ENCODE measurements around the gene ADAMTS12.

ADAMTS12 gene

GRCh38 chr5:33795496-33795895 is 96.3 kb downstream of the ADAMTS12 start:
- Histone ChIP-seq H3K9ac (ENCODE audit: low read depth, low read length) (no peak overlapping the region), H3K27me3 (ENCODE audit: control insufficient read depth, insufficient read depth, low read length) (no peaks in the 10 kb centered on the region), H3K36me3 (ENCODE audit: insufficient read depth, low read length) (no peaks in the 10 kb centered on the region), H3K9me3 (replicated peaks; ENCODE audit: low read length) (no peaks in the 10 kb centered on the region), H3K4me1 (ENCODE audit: control insufficient read depth, insufficient read depth, low read length) (peaks cover 5% of the 10 kb centered on the region), H3K4me2 (ENCODE audit: low read length) (no peak overlapping the region), H3K4me3 (ENCODE audit: low read length) (no peak overlapping the region)

- H3K4me3 ChIP-seq (ENCODE audit: low read length) = no peak overlapping the region
- no peaks in the 10 kb centered on the region for H3K9me3 ChIP-seq (replicated peaks; ENCODE audit: low read length)
- H3K36me3 ChIP-seq (ENCODE audit: insufficient read depth, low read length) = no peaks in the 10 kb centered on the region
- no peak overlapping the region for H3K4me2 ChIP-seq (ENCODE audit: low read length)
- peaks cover 6% of the 10 kb centered on the region for H3K4me1 ChIP-seq (ENCODE audit: control insufficient read depth, insufficient read depth, low read length)
- no peaks in the 10 kb centered on the region for H3K27me3 ChIP-seq (ENCODE audit: control insufficient read depth, insufficient read depth, low read length)
- no peak overlapping the region for H3K9ac ChIP-seq (ENCODE audit: low read depth, low read length)
Measured at GRCh38 chr5:33794550-33795181, 97.1 kb downstream of the ADAMTS12 start.

GRCh38 chr5:33793836-33794549 is 97.8 kb downstream of the ADAMTS12 start:
- Histone ChIP-seq H3K27me3 (ENCODE audit: control insufficient read depth, insufficient read depth, low read length) (no peaks in the 10 kb centered on the region), H3K9me3 (replicated peaks; ENCODE audit: low read length) (no peaks in the 10 kb centered on the region), H3K9ac (ENCODE audit: low read depth, low read length) (no peak overlapping the region), H3K4me3 (ENCODE audit: low read length) (no peak overlapping the region), H3K4me2 (ENCODE audit: low read length) (no peak overlapping the region), H3K36me3 (ENCODE audit: insufficient read depth, low read length) (no peaks in the 10 kb centered on the region), H3K4me1 (ENCODE audit: control insufficient read depth, insufficient read depth, low read length) (peaks cover 12% of the 10 kb centered on the region)

GRCh38 chr5:33793276-33793675 is 98.5 kb downstream of the ADAMTS12 start:
- Histone ChIP-seq H3K4me1 (ENCODE audit: control insufficient read depth, insufficient read depth, low read length) (peaks cover 20% of the 10 kb centered on the region), H3K4me3 (ENCODE audit: low read length) (no peak overlapping the region), H3K9me3 (replicated peaks; ENCODE audit: low read length) (no peaks in the 10 kb centered on the region), H3K9ac (ENCODE audit: low read depth, low read length) (no peak overlapping the region), H3K27me3 (ENCODE audit: control insufficient read depth, insufficient read depth, low read length) (no peaks in the 10 kb centered on the region), H3K4me2 (ENCODE audit: low read length) (no peak overlapping the region), H3K36me3 (ENCODE audit: insufficient read depth, low read length) (no peaks in the 10 kb centered on the region)

- no peak overlapping the region for H3K9ac ChIP-seq (ENCODE audit: low read depth, low read length)
- H3K36me3 ChIP-seq (ENCODE audit: insufficient read depth, low read length) = no peaks in the 10 kb centered on the region
- no peaks in the 10 kb centered on the region for H3K9me3 ChIP-seq (replicated peaks; ENCODE audit: low read length)
Measured at GRCh38 chr5:33792559-33792958, 99.2 kb downstream of the ADAMTS12 start.

GRCh38 chr5:33789567-33789957 is 102.2 kb downstream of the ADAMTS12 start:
- no peaks in the 10 kb centered on the region for H3K27me3 ChIP-seq (ENCODE audit: control insufficient read depth, insufficient read depth, low read length)
- H3K9ac ChIP-seq (ENCODE audit: low read depth, low read length) = peak overlapping the region; percentile 75
- H3K4me2 ChIP-seq (ENCODE audit: low read length) = peak overlapping the region; percentile 52
- no peaks in the 10 kb centered on the region for H3K9me3 ChIP-seq (replicated peaks; ENCODE audit: low read length)
- no peaks in the 10 kb centered on the region for H3K36me3 ChIP-seq (ENCODE audit: insufficient read depth, low read length)
- peaks cover 18% of the 10 kb centered on the region for H3K4me1 ChIP-seq (ENCODE audit: control insufficient read depth, insufficient read depth, low read length)
- H3K4me3 ChIP-seq (ENCODE audit: low read length) = peak overlapping the region; percentile 37

More at GRCh38 chr5:33792559-33792958, 99.2 kb downstream of the ADAMTS12 start:
- Histone ChIP-seq H3K4me2 (ENCODE audit: low read length) (no peak overlapping the region), H3K27me3 (ENCODE audit: control insufficient read depth, insufficient read depth, low read length) (no peaks in the 10 kb centered on the region), H3K4me1 (ENCODE audit: control insufficient read depth, insufficient read depth, low read length) (peaks cover 22% of the 10 kb centered on the region), H3K4me3 (ENCODE audit: low read length) (no peak overlapping the region)

GRCh38 chr5:33788922-33789566 is 102.7 kb downstream of the ADAMTS12 start:
- H3K4me1 ChIP-seq (ENCODE audit: control insufficient read depth, insufficient read depth, low read length) = peaks cover 16% of the 10 kb centered on the region
- peak overlapping the region; percentile 52 for H3K4me2 ChIP-seq (ENCODE audit: low read length)
- peak overlapping the region; percentile 37 for H3K4me3 ChIP-seq (ENCODE audit: low read length)
- no peaks in the 10 kb centered on the region for H3K9me3 ChIP-seq (replicated peaks; ENCODE audit: low read length)
- H3K9ac ChIP-seq (ENCODE audit: low read depth, low read length) = peak overlapping the region; percentile 75
- no peaks in the 10 kb centered on the region for H3K36me3 ChIP-seq (ENCODE audit: insufficient read depth, low read length)
- no peaks in the 10 kb centered on the region for H3K27me3 ChIP-seq (ENCODE audit: control insufficient read depth, insufficient read depth, low read length)

DNA sequence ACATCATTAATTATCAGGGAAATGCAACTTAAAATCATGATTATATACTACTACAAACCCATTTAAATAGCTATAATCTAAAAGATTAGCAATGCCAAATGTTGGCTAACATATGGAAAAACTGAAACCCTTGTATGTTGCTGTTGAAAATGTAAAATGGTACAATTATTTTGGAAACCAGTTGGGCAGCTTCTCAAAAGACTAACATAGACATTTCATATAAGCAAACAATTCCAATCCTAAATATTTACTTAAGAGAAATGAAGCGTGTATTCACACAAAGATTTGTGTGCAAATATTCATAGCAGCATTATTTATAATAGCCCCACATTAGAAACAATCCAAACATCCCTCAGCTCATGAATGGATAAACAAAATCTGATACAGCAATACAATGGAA is 106.2 kb downstream of the ADAMTS12 start:
- Histone ChIP-seq H3K4me1 (ENCODE audit: control insufficient read depth, insufficient read depth, low read length) (peaks cover 25% of the 10 kb centered on the region), H3K4me3 (ENCODE audit: low read length) (no peak overlapping the region), H3K9ac (ENCODE audit: low read depth, low read length) (no peak overlapping the region), H3K27me3 (ENCODE audit: control insufficient read depth, insufficient read depth, low read length) (no peaks in the 10 kb centered on the region), H3K4me2 (ENCODE audit: low read length) (no peak overlapping the region), H3K36me3 (ENCODE audit: insufficient read depth, low read length) (no peaks in the 10 kb centered on the region), H3K9me3 (replicated peaks; ENCODE audit: low read length) (no peaks in the 10 kb centered on the region)

- no peaks in the 10 kb centered on the region for H3K27me3 ChIP-seq (ENCODE audit: control insufficient read depth, insufficient read depth, low read length)
- H3K9me3 ChIP-seq (replicated peaks; ENCODE audit: low read length) = no peaks in the 10 kb centered on the region
- H3K4me2 ChIP-seq (ENCODE audit: low read length) = no peak overlapping the region
- peak overlapping the region; percentile 46 for H3K9ac ChIP-seq (ENCODE audit: low read depth, low read length)
- H3K4me3 ChIP-seq (ENCODE audit: low read length) = no peak overlapping the region
- H3K36me3 ChIP-seq (ENCODE audit: insufficient read depth, low read length) = no peaks in the 10 kb centered on the region
- H3K4me1 ChIP-seq (ENCODE audit: control insufficient read depth, insufficient read depth, low read length) = peaks cover 12% of the 10 kb centered on the region
Measured at GRCh38 chr5:33781286-33781685, 110.5 kb downstream of the ADAMTS12 start.

DNA sequence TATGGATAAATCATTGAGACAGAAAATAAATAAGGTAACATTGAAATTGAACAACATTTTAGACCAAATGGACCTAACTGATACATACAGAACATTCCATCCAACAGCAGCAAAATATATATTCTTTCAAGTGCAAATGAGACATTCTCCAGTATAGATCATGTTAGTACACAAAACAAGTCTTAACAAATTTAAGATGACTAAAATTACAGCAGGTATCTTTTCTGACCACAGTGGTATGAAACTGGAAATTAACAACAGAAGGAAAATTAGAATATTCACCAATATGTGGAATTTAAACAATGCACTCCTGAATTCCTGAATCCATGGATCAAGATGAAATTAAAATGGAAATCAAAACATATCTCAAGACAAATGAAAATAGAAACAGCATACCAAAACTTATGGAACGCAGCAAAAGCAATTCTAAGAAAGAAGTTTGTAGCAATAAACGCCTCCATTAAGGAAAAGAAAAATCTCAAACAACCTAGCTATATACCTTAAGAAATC is 115.6 kb downstream of the ADAMTS12 start:
- H3K36me3 ChIP-seq (ENCODE audit: insufficient read depth, low read length) = no peaks in the 10 kb centered on the region
- no peak overlapping the region for H3K4me2 ChIP-seq (ENCODE audit: low read length)
- no peaks in the 10 kb centered on the region for H3K9me3 ChIP-seq (replicated peaks; ENCODE audit: low read length)
- no peak overlapping the region for H3K9ac ChIP-seq (ENCODE audit: low read depth, low read length)
- no peak overlapping the region for H3K4me3 ChIP-seq (ENCODE audit: low read length)
- peaks cover 22% of the 10 kb centered on the region for H3K4me1 ChIP-seq (ENCODE audit: control insufficient read depth, insufficient read depth, low read length)
- no peaks in the 10 kb centered on the region for H3K27me3 ChIP-seq (ENCODE audit: control insufficient read depth, insufficient read depth, low read length)

DNA sequence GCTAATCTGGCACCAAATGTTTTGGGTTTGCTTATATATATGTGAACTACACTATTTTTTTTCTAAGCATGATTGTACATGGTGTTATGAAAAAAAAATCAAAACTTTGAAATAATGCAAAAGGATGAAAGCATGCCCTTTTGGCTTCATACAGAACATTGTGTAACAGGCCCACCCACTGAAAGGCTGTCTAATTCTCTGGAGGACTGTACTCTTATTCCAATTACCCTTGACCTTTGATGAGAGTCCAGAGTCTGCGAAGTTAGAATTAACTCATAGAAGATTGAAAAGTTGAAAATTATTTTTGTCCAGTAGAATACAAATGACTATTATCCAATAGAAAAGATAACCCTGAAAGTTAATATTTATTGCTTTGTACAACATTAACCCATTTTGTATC is 117.4 kb downstream of the ADAMTS12 start:
- Histone ChIP-seq H3K9me3 (replicated peaks; ENCODE audit: low read length) (no peaks in the 10 kb centered on the region), H3K36me3 (ENCODE audit: insufficient read depth, low read length) (no peaks in the 10 kb centered on the region), H3K27me3 (ENCODE audit: control insufficient read depth, insufficient read depth, low read length) (no peaks in the 10 kb centered on the region), H3K4me3 (ENCODE audit: low read length) (no peak overlapping the region), H3K4me1 (ENCODE audit: control insufficient read depth, insufficient read depth, low read length) (peaks cover 14% of the 10 kb centered on the region), H3K9ac (ENCODE audit: low read depth, low read length) (no peak overlapping the region), H3K4me2 (ENCODE audit: low read length) (no peak overlapping the region)

Measured in skeletal muscle satellite cell (primary cell).